Lung (tissue), 12 donors: ENCODE measurements around the gene SP1. TPM values are rescaled to one million over a fixed set of nuclear protein-coding genes. Genes with fewer than 3 reads are reported as not detected.

Source experiments
- ATAC-seq: fragments of 200-7000 bp; cut with Tn5 transposase; one replicate; pipeline ENCODE4 v1.9.1; 2020; ENCODE audit warnings: moderate number of reproducible peaks; ENCODE audit not compliant: insufficient read depth, low FRiP score
- DNase-seq, 3 donors: peaks; one replicate each; pipeline ENCODE4 v3.0.0-alpha.2; 2013 to 2017
- H3K27ac ChIP-seq, 2 donors: one replicate each; pipeline ENCODE4 v1.5.1; 2013; ENCODE audit warnings: mild to moderate bottlenecking in 2 of 2, moderate library complexity in 2 of 2, control low read depth in 1 of 2, inconsistent platforms in 1 of 2, low read depth in 1 of 2, low read length in 1 of 2
- H3K27me3 ChIP-seq, 3 donors: one replicate each; pipeline ENCODE4 v1.5.1; 2013; ENCODE audit warnings: low read length in 2 of 3; ENCODE audit not compliant: control insufficient read depth in 3 of 3, insufficient read depth in 3 of 3
- H3K36me3 ChIP-seq, 4 donors: one replicate each; pipeline ENCODE4 v1.5.1; 2013; ENCODE audit warnings: low read length in 4 of 4, mild to moderate bottlenecking in 1 of 4, moderate library complexity in 1 of 4; ENCODE audit not compliant: control insufficient read depth in 4 of 4, insufficient read depth in 4 of 4
- H3K4me1 ChIP-seq, 5 donors: one replicate each; pipeline ENCODE4 v1.5.1; 2013; ENCODE audit warnings: low read length in 5 of 5, mild to moderate bottlenecking in 2 of 5, moderate library complexity in 1 of 5; ENCODE audit not compliant: control insufficient read depth in 5 of 5, insufficient read depth in 5 of 5
- H3K4me3 ChIP-seq: one replicate; pipeline ENCODE4 v1.5.1; 2013; ENCODE audit warnings: mild to moderate bottlenecking, control low read depth, moderate library complexity
- H3K9ac ChIP-seq, 2 donors: one replicate each; pipeline ENCODE4 v1.5.1; 2013; ENCODE audit warnings: low read length in 2 of 2, control low read depth in 1 of 2; ENCODE audit not compliant: insufficient read depth in 1 of 2
- H3K9me3 ChIP-seq, 4 donors: one replicate each; pipeline ENCODE4 v1.5.1; 2013; ENCODE audit warnings: low read length in 3 of 4, mild to moderate bottlenecking in 1 of 4, moderate library complexity in 1 of 4; ENCODE audit not compliant: control insufficient read depth in 4 of 4, insufficient read depth in 3 of 4
- WGBS, 2 donors: extraction: QIAGEN DNeasy Blood & Tissue Kit; methylation state at CpG; one replicate each; pipeline ENCODE4 v1.1.7; 2013; 5-methylcytosine and 5-hydroxymethylcytosine counted together
- polyA plus RNA-seq, 2 donors: library from polyadenylated mRNA; stranded (reverse); fragments of 200-250 nt; gene quantifications; one replicate each; pipeline ENCODE4 v1.2.1, GENCODE V29; 2013
- total RNA-seq, 2 donors: library from RNA; depleted of rRNA in 1 of 2; stranded (reverse); fragments of >200 nt in 1 of 2; gene quantifications; one replicate each; pipeline ENCODE4 v1.2.1, GENCODE V29; 2014 to 2021
- TF ChIP-seq, protein P1 (sequence below): IDR thresholded peaks from 2 replicates; pipeline ENCODE4 v1.5.1; 2012; ENCODE audit warnings: mild to moderate bottlenecking; ENCODE audit errors: control extremely low read depth, extremely low read depth
- donor health status: control.
- donor health status: control.
- donor health status: Bipolar disorder and iron deficiency.
- donor health status: healthy.
- donor health status: DM: yes; HTN: yes; CAD: no.

SP1 gene
- total and polyA plus RNA-seq, 4 donors = 16.2 to 72.2 (median 47.5) TPM

DNA sequence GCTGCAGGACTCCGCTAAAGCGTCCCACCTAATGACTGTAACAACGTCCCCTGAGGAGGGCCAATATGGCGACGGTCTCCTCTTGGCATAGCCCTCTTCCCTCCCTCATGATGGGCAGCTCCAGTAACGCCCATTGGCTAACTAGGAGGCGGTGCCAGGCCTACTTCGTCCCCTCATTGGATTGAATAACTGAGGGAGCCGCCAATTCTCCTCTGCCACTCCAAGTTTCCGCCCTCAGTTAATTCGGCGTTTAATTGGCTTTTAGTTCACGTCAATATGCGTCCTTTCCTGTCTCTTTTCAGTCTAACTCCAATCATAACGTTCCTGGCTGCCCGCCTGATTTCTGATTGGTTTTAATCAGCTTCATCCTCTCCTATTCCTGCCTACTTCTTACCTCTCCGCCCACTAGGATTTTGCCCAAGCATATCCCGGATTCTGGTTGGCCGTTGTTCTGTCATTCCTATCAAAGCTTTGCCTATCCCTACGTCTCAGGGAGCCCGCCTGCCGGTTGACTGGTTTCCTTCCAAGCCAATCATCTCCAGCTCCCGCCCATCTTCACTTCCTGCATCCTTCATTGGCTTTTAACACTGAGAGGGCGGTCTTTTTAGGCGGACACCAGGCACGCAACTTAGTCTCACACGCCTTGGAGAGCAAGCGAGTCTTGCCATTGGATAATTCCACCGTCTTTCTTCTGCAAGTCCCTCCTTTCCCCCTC, 430 bp upstream of the SP1 start:
- Histone ChIP-seq H3K9ac (peak overlapping the region; percentile 60 to 96), H3K9me3 (no peaks in the 10 kb centered on the region), H3K36me3 (peaks cover 8 to 23% (median 20%) of the 10 kb centered on the region in 4 donors), H3K27me3 (no peaks in the 10 kb centered on the region), H3K4me3 (peak overlapping the region; percentile 33), H3K27ac (peak overlapping the region; percentile 87 to 96), H3K4me1 (peaks cover 7 to 32% (median 30%) of the 10 kb centered on the region in 5 donors)
- TF ChIP-seq, protein P1, sequence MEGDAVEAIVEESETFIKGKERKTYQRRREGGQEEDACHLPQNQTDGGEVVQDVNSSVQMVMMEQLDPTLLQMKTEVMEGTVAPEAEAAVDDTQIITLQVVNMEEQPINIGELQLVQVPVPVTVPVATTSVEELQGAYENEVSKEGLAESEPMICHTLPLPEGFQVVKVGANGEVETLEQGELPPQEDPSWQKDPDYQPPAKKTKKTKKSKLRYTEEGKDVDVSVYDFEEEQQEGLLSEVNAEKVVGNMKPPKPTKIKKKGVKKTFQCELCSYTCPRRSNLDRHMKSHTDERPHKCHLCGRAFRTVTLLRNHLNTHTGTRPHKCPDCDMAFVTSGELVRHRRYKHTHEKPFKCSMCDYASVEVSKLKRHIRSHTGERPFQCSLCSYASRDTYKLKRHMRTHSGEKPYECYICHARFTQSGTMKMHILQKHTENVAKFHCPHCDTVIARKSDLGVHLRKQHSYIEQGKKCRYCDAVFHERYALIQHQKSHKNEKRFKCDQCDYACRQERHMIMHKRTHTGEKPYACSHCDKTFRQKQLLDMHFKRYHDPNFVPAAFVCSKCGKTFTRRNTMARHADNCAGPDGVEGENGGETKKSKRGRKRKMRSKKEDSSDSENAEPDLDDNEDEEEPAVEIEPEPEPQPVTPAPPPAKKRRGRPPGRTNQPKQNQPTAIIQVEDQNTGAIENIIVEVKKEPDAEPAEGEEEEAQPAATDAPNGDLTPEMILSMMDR = no peak
- peak; percentile 100 for DNase-seq
- WGBS, 2 donors = 0% methylated on average over 29 of the region's 29 CpGs
- peak; percentile 82 for ATAC-seq

DNA sequence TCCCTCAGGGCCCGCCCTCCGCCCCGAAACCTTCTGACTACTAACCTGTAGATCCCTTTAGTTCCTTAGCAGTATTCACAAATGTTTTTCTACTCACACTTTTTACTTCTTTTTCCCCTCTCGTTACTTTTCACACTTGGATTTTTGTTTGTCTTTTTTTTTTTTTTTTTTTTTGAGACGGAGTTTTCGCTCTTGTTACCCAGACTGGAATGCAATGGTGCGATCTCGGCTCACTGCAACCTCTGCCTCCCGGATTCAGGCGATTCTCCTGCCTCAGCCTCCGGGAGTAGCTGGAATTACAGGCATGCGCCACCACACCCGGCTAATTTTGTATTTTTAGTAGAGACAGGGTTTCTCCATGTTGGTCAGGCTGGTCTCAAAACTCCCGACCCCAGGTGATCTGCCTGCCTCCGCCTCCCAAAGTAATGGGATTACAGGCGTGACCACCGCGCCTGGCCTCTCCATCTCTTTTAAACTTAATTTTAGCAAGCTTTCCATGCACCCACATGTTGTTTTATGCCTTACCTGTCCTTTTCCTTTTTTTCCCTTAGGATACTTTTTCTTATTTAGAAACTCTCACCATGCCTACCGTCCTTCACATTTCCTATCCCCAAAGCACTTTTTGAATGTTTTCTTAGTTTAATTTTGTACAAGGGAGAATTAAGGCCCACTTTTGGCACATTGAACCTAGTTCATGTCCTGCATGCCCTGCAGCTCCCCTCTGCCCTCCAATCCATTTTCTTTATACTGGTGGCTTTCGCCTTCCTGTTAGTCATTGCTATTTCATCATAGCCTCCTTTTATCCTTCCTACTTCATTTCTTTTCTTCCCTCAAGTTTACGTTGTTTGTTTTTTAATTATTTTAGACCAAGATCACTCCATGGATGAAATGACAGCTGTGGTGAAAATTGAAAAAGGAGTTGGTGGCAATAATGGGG, 1.1 kb downstream of the SP1 start:
- TF ChIP-seq, protein P1 = no peak
- Histone ChIP-seq H3K4me3 (peak overlapping the region; percentile 25), H3K27ac (peak overlapping the region; percentile 58 to 81), H3K36me3 (peaks cover 8 to 24% (median 21%) of the 10 kb centered on the region in 4 donors), H3K9ac (peak overlapping the region in 1 of 2 donors; percentile 71), H3K27me3 (no peaks in the 10 kb centered on the region), H3K4me1 (peaks cover 7 to 36% (median 32%) of the 10 kb centered on the region in 5 donors), H3K9me3 (no peaks in the 10 kb centered on the region)
- no peak for ATAC-seq
- DNase-seq = no peak
- 10 to 12% methylated on average over 21 of the region's 21 CpGs for WGBS, 2 donors

DNA sequence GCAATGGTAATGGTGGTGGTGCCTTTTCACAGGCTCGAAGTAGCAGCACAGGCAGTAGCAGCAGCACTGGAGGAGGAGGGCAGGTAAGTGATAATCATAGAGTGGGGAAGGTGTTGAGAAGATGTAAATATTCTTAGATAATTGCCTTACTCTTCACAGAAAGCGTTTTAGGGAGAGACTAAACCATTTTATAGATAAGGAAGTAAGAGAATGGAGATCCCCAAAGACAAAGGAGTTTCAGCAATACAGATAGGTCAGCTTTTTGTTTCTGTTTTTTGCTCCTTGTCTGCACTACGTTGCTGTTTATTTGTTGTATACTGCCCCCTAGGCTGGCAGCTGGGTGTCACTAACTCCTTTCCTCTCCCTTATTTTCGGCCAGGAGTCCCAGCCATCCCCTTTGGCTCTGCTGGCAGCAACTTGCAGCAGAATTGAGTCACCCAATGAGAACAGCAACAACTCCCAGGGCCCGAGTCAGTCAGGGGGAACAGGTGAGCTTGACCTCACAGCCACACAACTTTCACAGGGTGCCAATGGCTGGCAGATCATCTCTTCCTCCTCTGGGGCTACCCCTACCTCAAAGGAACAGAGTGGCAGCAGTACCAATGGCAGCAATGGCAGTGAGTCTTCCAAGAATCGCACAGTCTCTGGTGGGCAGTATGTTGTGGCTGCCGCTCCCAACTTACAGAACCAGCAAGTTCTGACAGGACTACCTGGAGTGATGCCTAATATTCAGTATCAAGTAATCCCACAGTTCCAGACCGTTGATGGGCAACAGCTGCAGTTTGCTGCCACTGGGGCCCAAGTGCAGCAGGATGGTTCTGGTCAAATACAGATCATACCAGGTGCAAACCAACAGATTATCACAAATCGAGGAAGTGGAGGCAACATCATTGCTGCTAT, 2.0 kb downstream of the SP1 start:
- 42 to 48% methylated on average over 9 of the region's 9 CpGs for WGBS, 2 donors
- ATAC-seq = no peak
- Histone ChIP-seq H3K9me3 (no peaks in the 10 kb centered on the region), H3K4me3 (no peak overlapping the region), H3K27me3 (no peaks in the 10 kb centered on the region), H3K4me1 (peaks cover 7 to 43% (median 32%) of the 10 kb centered on the region in 5 donors), H3K9ac (peak overlapping the region in 1 of 2 donors; percentile 71), H3K27ac (peak overlapping the region; percentile 58 to 72), H3K36me3 (peaks cover 8 to 25% (median 22%) of the 10 kb centered on the region in 4 donors)
- DNase-seq = peak; percentile 27 to 47 (median 45)
- TF ChIP-seq, protein P1 = peak; percentile 35
